ENCODE results near the gene NR1D2.

GRCh38 chr3:23941440-23941839 lies 3.6 kb upstream of the NR1D2 start:
- TF ChIP-seq CTCF (conservative IDR thresholded peaks at IDR 0.05 in 1 of 2, IDR thresholded peaks at IDR 0.05 in 1 of 2; ENCODE audit: extremely low read depth in 1 of 2, insufficient read depth in 1 of 2, low read depth in 1 of 2, low read length in 2 of 2) (no peak), EZH2 (IDR thresholded peaks at IDR 0.05; ENCODE audit: borderline replicate concordance, low read length) (no peak)

All from mammary epithelial cell (primary cell).